Measurements from ENCODE around the gene PTPRJ.
"Not testable (repeated sequence)": the region's sequence is repeated elsewhere in the genome, so short reads cannot be mapped to it uniquely, and the experiment has no call there.

The PTPRJ gene

DNA sequence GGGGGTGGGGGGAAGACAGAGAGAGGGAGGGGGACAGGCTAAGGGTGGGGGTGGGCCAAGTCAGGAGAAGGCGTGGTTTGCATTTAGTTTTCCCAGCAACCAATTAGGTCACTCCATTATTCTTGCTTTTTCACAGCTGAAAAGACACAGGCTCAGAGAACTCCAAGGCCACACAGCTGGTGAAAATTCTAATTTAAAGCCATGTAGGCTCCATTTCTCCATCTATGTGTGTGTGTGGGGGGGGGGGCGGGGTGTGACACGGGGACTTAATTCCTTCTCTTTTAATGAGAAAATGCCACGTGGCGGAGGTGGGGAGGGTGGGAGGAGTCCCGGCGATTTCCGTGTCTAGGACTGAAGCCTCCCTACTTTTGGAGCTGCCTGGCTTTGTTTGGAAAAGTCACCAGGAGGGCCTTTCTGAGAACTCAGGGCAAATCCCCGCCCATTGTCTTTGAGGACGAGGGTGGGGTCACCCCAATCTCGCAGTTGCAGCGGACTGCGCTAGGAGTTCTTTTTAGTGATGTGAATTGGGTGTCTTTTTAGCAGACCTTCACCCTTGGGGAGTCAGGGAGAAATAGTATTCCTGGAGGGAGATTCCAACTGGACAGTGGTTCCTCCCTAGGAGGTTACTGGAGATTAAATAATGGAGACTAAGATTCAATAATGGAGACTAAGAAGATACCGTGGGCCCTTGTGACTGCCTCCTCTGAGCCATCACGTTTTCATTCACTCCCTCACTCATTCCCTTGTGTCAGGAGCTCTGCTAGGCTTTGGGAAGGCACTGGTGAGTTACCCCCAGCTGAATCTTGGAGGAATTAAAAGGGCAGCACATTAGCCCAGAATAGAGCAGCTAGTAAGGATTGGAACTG is 36.4 kb upstream of the PTPRJ start:
- no peak for DNase-seq (ENCODE audit: low read depth)
- TF ChIP-seq, protein P1, sequence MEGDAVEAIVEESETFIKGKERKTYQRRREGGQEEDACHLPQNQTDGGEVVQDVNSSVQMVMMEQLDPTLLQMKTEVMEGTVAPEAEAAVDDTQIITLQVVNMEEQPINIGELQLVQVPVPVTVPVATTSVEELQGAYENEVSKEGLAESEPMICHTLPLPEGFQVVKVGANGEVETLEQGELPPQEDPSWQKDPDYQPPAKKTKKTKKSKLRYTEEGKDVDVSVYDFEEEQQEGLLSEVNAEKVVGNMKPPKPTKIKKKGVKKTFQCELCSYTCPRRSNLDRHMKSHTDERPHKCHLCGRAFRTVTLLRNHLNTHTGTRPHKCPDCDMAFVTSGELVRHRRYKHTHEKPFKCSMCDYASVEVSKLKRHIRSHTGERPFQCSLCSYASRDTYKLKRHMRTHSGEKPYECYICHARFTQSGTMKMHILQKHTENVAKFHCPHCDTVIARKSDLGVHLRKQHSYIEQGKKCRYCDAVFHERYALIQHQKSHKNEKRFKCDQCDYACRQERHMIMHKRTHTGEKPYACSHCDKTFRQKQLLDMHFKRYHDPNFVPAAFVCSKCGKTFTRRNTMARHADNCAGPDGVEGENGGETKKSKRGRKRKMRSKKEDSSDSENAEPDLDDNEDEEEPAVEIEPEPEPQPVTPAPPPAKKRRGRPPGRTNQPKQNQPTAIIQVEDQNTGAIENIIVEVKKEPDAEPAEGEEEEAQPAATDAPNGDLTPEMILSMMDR (IDR thresholded peaks at IDR 0.05; ENCODE audit: insufficient read depth, low read depth, low read length, missing control alignments) = no peak
- H3K4me3 ChIP-seq (ENCODE audit: low read length) = no peak overlapping the region

DNA sequence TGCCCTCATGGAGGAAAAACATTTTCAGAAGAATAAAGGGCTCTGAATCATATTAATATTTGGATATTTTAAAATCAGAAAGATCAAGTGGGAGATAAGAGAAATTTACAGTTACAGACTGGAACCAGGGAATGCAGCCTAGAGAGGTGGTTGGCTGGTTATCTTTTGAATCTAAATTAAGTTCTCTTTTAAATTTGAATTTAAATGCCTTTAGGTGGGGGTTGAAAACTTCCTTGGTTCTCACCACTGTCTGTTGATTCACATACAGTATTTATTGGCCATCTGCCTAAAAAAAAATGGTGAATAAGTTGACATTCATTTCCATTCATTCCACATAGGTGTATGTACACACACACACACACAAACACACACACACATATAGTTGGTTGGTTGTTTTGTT is 35.7 kb upstream of the PTPRJ start:
- H3K4me3 ChIP-seq (ENCODE audit: low read length) = no peak overlapping the region
- peak; percentile 30 for DNase-seq (ENCODE audit: low read depth)
- TF ChIP-seq, protein P1 (IDR thresholded peaks at IDR 0.05; ENCODE audit: insufficient read depth, low read depth, low read length, missing control alignments) = no peak

DNA sequence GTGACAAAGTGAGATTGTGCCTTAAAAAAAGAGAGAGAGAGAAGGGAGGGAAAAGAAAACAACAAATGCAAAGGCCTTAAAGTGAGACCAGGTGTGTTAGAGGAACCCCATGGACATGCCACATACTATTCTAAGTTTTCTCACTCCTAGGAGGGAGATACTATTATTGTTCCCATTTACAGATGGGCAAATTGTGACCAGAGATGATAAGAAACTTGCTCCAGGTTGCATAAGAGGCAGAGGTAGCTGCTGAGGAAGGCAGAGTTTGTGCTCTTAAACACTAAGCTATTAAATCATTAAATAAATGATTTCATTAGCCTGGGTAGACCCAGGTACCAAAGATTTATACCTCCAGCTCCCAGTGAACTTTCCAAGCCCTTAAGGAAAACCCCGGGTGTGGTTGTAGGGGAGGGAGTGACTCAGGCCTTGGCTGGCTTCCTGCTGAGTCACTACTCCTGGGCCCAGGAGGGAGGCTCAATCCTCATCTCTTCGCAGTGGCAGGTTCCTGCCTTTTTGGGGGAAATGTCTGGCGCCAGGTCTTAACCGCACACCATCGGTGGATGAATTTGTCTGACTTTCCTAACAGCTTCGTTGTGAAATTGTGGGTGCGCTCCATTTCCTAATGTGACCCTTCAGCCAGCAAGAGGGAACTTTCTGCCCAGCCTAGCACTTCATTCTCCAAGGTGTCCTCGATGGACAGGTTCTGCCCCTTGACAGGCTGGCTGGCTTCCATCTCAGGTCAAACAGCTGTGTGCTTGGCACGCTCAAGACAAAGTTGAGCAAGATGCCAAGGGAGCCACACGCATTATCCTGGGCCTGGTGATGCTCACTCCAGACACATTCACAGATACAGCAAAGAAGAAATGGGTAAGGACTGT is 33.4 kb upstream of the PTPRJ start:
- H3K4me3 ChIP-seq (ENCODE audit: low read length) = no peak overlapping the region
- DNase-seq (ENCODE audit: low read depth) = peak; percentile 97
- TF ChIP-seq, protein P1 (IDR thresholded peaks at IDR 0.05; ENCODE audit: insufficient read depth, low read depth, low read length, missing control alignments) = no peak

DNA sequence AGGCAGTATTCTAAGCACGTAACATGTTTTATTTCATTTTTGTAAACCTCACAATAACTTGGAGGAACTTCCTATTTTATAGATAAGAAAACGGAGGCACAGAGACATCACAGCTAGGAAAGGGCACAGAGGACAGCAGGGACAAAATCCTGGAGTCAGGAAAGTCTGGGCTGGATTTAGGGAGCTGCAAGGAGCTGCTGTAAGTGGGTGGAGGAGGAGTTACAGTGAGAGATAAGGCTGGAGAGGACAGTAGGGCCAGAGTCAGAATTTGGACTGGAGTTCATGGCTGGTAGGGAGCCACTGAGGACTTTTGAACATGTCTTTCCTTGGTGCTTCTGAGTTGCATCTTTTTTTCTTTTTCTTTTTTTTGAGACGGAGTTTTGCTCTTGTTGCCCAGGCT is 32.2 kb upstream of the PTPRJ start:
- TF ChIP-seq, protein P1 (IDR thresholded peaks at IDR 0.05; ENCODE audit: insufficient read depth, low read depth, low read length, missing control alignments) = no peak
- no peak overlapping the region for H3K4me3 ChIP-seq (ENCODE audit: low read length)
- no peak for DNase-seq (ENCODE audit: low read depth)

DNA sequence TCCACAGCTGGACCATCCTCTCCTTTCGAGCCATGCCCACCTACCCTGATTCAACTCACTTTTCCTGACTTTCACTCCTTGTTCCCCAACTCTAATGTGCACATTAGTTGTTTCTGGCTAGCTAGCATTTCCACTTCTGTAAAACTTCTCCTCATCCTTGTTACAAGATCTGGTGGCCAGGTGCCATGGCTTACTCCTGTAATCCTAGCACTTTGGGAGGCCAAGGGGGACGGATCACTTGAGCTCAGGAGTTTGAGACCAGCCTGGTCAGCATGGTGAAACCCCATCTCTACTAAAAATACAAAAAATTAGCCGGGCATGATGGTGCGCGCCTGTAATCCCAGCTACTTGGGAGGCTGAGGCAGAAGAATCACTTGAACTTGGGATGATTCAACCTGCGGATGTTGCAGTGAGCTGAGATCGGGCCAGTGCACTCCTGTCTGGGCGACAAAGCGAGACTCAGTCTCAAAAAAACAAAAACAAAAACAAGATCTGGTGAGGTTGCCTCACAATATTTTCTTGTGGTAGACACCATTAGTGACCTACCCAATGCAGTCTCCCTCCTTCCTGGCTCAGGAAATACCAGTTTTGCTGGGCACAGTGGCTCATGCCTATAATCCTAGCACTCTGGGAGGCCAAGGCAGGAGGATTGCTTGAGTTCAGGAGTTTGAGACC is 31.2 kb upstream of the PTPRJ start:
- peak; percentile 83 for DNase-seq (ENCODE audit: low read depth)
- not testable (repeated sequence) for H3K4me3 ChIP-seq (ENCODE audit: low read length)

DNA sequence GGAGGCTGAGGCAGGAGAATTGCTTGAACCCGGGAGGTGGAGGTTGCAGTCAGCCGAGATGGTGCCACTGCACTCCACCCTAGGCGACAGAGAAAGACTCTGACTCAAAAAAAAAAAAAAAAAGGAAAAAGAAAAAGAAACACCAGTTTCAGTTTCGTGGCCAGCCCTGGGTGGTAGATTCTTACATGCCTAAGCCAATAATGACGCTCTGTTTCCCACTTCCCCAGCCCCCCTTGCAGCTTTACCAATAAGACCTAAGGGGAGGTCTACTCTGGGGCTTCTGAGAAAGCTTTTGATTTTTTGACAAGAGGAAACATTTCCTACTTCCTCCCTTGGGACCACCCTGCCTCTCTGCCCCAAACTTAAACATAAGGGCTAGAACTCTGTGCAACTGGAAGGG is 30.0 kb upstream of the PTPRJ start:
- TF ChIP-seq, protein P1 (IDR thresholded peaks at IDR 0.05; ENCODE audit: insufficient read depth, low read depth, low read length, missing control alignments) = no peak
- no peak overlapping the region for H3K4me3 ChIP-seq (ENCODE audit: low read length)
- DNase-seq (ENCODE audit: low read depth) = no peak

DNA sequence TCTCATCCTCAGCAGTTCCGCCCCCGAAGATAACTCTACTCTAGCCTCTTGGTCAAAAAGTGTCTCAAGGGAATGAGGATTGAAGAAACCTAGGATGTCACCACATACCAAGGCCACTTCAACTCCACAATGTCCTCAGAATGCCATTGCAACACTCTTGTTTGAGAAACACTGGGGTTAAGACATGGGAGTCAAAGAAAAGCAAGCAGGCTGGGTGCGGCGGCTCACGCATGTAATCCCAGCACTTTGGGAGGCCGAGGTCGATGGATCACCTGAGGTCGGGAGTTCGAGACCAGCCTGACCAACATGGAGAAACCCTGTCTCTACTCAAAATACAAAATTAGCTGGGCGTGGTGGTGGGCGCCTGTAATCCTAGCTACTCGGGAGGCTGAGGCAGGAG is 28.9 kb upstream of the PTPRJ start:
- H3K4me3 ChIP-seq (ENCODE audit: low read length); DNase-seq (ENCODE audit: low read depth): not testable (repeated sequence)
